ENCODE data around the gene GRIP1. TPM values are rescaled to one million over a fixed set of nuclear protein-coding genes. Genes with fewer than 3 reads are reported as not detected.

GRIP1 gene
- total RNA-seq, 1 experiment from 2014 or later: 0.23 TPM

GRCh38 chr12:66692170-66692569 lies 13.3 kb upstream of the GRIP1 start:
- no peaks in the 10 kb centered on the region for H3K9me3 Mint-ChIP-seq (ENCODE audit: unreplicated experiment)
- ChIA-PET CTCF (no interaction called here), POLR2A (no interaction called here)
- no peaks in the 10 kb centered on the region for H3K9me3 ChIP-seq
- H3K27ac Mint-ChIP-seq (ENCODE audit: unreplicated experiment): no peak overlapping the region
- no peaks in the 10 kb centered on the region for H3K36me3 ChIP-seq (ENCODE audit: control insufficient read depth, insufficient read depth, low read length)
- no peak for TF ChIP-seq CTCF (IDR thresholded peaks at IDR 0.05; ENCODE audit: insufficient read depth in 1 of 2, low read depth in 1 of 2, low read length in 1 of 2, severe bottlenecking in 1 of 2, unreplicated experiment in 1 of 2)
- no TSS peak for BruUV-seq (replicated peaks)
- H3K27me3 Mint-ChIP-seq (ENCODE audit: insufficient read depth, unreplicated experiment): peaks cover 8% of the 10 kb centered on the region
- intact Hi-C loops (cut with micrococcal nuclease; ENCODE audit: unreplicated experiment): loop anchor here (10.0 kb wide), 1 partner anchor 547 kb away; no protein-coding TSS in a partner anchor
- no peaks in the 10 kb centered on the region for H3K4me1 Mint-ChIP-seq (ENCODE audit: low read depth, unreplicated experiment)
- H3K4me3 ChIP-seq (ENCODE audit: low read depth, low read length): no peak overlapping the region
- H3K27me3 ChIP-seq (replicated peaks; ENCODE audit: control insufficient read depth, insufficient read depth, low read length): no peaks in the 10 kb centered on the region
- DNase-seq: no peak
- H3K4me1 ChIP-seq: no peaks in the 10 kb centered on the region
- H3K4me3 Mint-ChIP-seq (ENCODE audit: unreplicated experiment): no peak overlapping the region
- no peaks in the 10 kb centered on the region for H3K36me3 Mint-ChIP-seq (ENCODE audit: insufficient read depth, unreplicated experiment)

GRCh38 chr12:66688846-66689439 lies 10.1 kb upstream of the GRIP1 start:
- intact Hi-C loops (cut with micrococcal nuclease; ENCODE audit: unreplicated experiment): loop anchor here (1.0 to 10.0 kb wide), 3 partner anchors 172 to 534 kb away; no protein-coding TSS in a partner anchor
- BruUV-seq (replicated peaks): no TSS peak

GRCh38 chr12:66684222-66684621 lies 5.3 kb upstream of the GRIP1 start:
- ChIA-PET POLR2A (no interaction called here), CTCF (no interaction called here)
- Mint-ChIP-seq H3K4me3 (ENCODE audit: unreplicated experiment) (no peak overlapping the region), H3K27ac (ENCODE audit: unreplicated experiment) (no peak overlapping the region), H3K4me1 (ENCODE audit: low read depth, unreplicated experiment) (no peaks in the 10 kb centered on the region), H3K9me3 (ENCODE audit: unreplicated experiment) (no peaks in the 10 kb centered on the region), H3K27me3 (ENCODE audit: insufficient read depth, unreplicated experiment) (peaks cover 32% of the 10 kb centered on the region), H3K36me3 (ENCODE audit: insufficient read depth, unreplicated experiment) (no peaks in the 10 kb centered on the region)
- DNase-seq: no peak
- intact Hi-C loops (cut with micrococcal nuclease; ENCODE audit: unreplicated experiment): loop anchor here (10.0 kb wide), 1 partner anchor 409 kb away; no protein-coding TSS in a partner anchor
- BruUV-seq (replicated peaks): no TSS peak
- H3K4me1 ChIP-seq: no peaks in the 10 kb centered on the region
- H3K4me3 ChIP-seq (ENCODE audit: low read depth, low read length): no peak overlapping the region
- H3K36me3 ChIP-seq (ENCODE audit: control insufficient read depth, insufficient read depth, low read length): no peaks in the 10 kb centered on the region
- no peaks in the 10 kb centered on the region for H3K27me3 ChIP-seq (replicated peaks; ENCODE audit: control insufficient read depth, insufficient read depth, low read length)
- no peaks in the 10 kb centered on the region for H3K9me3 ChIP-seq
- no peak for TF ChIP-seq CTCF (IDR thresholded peaks at IDR 0.05; ENCODE audit: insufficient read depth in 1 of 2, low read depth in 1 of 2, low read length in 1 of 2, severe bottlenecking in 1 of 2, unreplicated experiment in 1 of 2)

More at GRCh38 chr12:66688846-66689439, 10.1 kb upstream of the GRIP1 start:
- Mint-ChIP-seq H3K27me3 (ENCODE audit: insufficient read depth, unreplicated experiment) (peaks cover 11% of the 10 kb centered on the region), H3K36me3 (ENCODE audit: insufficient read depth, unreplicated experiment) (no peaks in the 10 kb centered on the region), H3K9me3 (ENCODE audit: unreplicated experiment) (no peaks in the 10 kb centered on the region), H3K27ac (ENCODE audit: unreplicated experiment) (no peak overlapping the region), H3K4me1 (ENCODE audit: low read depth, unreplicated experiment) (no peaks in the 10 kb centered on the region), H3K4me3 (ENCODE audit: unreplicated experiment) (no peak overlapping the region)
- no peaks in the 10 kb centered on the region for H3K36me3 ChIP-seq (ENCODE audit: control insufficient read depth, insufficient read depth, low read length)
- no peaks in the 10 kb centered on the region for H3K27me3 ChIP-seq (replicated peaks; ENCODE audit: control insufficient read depth, insufficient read depth, low read length)
- CTCF ChIA-PET: interaction anchor here (1.0 kb wide), 1 partner anchor 172 kb away, joined by 4 read pairs; no protein-coding TSS in a partner anchor
- TF ChIP-seq CTCF (IDR thresholded peaks at IDR 0.05; ENCODE audit: insufficient read depth in 1 of 2, low read depth in 1 of 2, low read length in 1 of 2, severe bottlenecking in 1 of 2, unreplicated experiment in 1 of 2): peak; percentile 66 to 87
- no peaks in the 10 kb centered on the region for H3K4me1 ChIP-seq
- POLR2A ChIA-PET: no interaction called here
- DNase-seq: peak; percentile 81 to 82
- no peaks in the 10 kb centered on the region for H3K9me3 ChIP-seq
- H3K4me3 ChIP-seq (ENCODE audit: low read depth, low read length): no peak overlapping the region
